ENCODE data around the gene MICAL1.
A peak's percentile ranks its signal among the peaks of the same experiment; 100 is the strongest.

Gene MICAL1

DNA sequence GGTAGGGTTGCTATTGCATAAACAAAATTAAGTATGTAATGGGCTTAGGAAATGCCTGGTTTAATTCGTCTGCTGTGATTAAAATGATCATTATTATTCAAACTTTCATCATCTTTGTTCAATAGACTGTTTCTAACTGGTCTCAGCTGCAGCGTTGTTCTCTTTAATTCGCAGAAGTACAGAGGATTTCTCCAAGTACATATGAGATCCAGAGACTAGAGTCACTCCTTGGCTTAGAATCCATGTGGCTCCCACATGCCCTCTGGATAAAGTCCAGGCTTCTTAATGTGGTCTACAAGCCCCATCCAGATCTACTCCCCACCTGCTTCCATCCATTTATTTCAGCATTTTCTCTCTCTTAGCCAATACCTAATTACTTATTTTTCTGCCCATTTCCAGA, 28.6 kb upstream of the MICAL1 start:
- peaks cover 6% of the 10 kb centered on the region; the same call in 1 of the 2 replicates for H3K4me1 ChIP-seq
- peaks cover 6% of the 10 kb centered on the region; the same call in 1 of the 2 replicates for H3K27me3 ChIP-seq
- no peaks in the 10 kb centered on the region for H3K9me3 ChIP-seq
- TF ChIP-seq, protein P1, sequence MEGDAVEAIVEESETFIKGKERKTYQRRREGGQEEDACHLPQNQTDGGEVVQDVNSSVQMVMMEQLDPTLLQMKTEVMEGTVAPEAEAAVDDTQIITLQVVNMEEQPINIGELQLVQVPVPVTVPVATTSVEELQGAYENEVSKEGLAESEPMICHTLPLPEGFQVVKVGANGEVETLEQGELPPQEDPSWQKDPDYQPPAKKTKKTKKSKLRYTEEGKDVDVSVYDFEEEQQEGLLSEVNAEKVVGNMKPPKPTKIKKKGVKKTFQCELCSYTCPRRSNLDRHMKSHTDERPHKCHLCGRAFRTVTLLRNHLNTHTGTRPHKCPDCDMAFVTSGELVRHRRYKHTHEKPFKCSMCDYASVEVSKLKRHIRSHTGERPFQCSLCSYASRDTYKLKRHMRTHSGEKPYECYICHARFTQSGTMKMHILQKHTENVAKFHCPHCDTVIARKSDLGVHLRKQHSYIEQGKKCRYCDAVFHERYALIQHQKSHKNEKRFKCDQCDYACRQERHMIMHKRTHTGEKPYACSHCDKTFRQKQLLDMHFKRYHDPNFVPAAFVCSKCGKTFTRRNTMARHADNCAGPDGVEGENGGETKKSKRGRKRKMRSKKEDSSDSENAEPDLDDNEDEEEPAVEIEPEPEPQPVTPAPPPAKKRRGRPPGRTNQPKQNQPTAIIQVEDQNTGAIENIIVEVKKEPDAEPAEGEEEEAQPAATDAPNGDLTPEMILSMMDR (IDR thresholded peaks at IDR 0.05; ENCODE audit: low read depth, low read length), result no peak
- no peak overlapping the region for H3K4me3 ChIP-seq (ENCODE audit: low read depth, low read length)
- DNase-seq, result no peak
- H3K36me3 ChIP-seq, result peaks cover 29% of the 10 kb centered on the region

DNA sequence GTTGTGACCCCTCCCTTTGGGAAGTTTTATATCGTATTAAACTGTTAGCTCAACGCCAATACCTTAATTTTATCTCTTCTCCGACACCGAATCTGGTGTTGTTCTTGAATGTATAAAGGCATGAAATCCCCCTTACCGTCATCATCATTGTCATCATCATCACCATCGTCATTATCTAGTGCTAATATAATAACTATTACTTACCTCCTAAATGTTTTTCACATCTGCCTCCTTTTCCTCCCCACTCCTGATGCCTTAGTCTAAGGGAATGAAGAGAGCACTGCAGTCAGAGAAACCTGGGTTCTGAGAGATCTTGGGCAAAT, 28.1 kb upstream of the MICAL1 start:
- no peak for DNase-seq
- TF ChIP-seq, protein P1 (IDR thresholded peaks at IDR 0.05; ENCODE audit: low read depth, low read length), result no peak
- Histone ChIP-seq H3K36me3 (peaks cover 31% of the 10 kb centered on the region), H3K4me1 (peaks cover 6% of the 10 kb centered on the region; the same call in 1 of the 2 replicates), H3K27me3 (peaks cover 6% of the 10 kb centered on the region; the same call in 1 of the 2 replicates), H3K9me3 (no peaks in the 10 kb centered on the region), H3K4me3 (ENCODE audit: low read depth, low read length) (peak overlapping the region; percentile 57)

DNA sequence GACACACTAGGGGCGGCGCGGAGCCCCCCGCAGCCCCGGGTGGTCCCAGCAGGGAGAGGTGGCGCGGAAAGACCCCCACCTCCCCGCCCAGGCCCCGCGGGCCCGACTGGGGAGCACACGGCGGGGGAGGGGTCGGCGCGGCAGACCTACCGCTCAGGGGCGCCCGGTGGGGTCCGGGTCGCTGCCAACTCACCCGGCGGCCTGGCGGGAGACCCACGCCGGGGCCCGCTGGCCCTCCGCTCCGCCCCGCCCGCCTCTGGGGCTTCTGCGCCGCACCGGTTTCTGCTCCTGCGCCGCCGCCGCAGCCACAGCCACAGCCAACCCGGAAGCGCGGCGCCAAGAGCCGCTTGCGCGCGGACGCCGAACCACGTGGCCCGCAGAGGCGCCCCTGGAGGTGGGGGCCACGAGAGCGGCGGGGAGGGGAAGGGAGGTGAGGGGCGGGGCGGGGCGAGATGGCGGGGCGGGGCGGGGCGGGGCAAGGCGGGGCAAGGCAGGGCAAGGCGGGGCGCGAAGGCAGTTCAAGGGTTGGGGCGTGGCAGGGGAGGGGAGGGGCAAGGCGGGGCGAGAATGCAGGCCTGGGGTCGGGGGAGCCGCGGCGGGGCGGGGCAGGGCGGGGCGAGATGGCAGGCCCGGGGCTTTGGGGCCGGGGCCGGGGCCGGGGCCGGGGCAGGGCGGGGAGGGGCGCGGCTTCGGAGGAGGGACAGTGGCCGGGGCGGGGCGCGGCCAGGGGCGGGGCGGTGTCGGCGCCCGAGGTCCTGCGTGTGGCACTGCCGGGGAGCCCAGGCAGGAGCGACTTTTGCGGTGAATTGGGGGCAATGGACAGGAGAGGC, 27.5 kb upstream of the MICAL1 start, which contains the start of gene ZBTB24:
TSS of gene ZBTB24 (minus strand) at position 315 of the 830 bp plus-strand sequence. CDS start 1,193 bp downstream, outside the sequence.
- Histone ChIP-seq H3K36me3 (peaks cover 33% of the 10 kb centered on the region), H3K4me3 (ENCODE audit: low read depth, low read length) (peak within 1 kb of the TSS; percentile 90), H3K27me3 (peaks cover 6% of the 10 kb centered on the region; the same call in 1 of the 2 replicates), H3K9me3 (no peaks in the 10 kb centered on the region), H3K4me1 (peaks cover 6% of the 10 kb centered on the region; the same call in 1 of the 2 replicates)
- DNase-seq, result peak; percentile 98
- TF ChIP-seq, protein P1 (IDR thresholded peaks at IDR 0.05; ENCODE audit: low read depth, low read length), result no peak

DNA sequence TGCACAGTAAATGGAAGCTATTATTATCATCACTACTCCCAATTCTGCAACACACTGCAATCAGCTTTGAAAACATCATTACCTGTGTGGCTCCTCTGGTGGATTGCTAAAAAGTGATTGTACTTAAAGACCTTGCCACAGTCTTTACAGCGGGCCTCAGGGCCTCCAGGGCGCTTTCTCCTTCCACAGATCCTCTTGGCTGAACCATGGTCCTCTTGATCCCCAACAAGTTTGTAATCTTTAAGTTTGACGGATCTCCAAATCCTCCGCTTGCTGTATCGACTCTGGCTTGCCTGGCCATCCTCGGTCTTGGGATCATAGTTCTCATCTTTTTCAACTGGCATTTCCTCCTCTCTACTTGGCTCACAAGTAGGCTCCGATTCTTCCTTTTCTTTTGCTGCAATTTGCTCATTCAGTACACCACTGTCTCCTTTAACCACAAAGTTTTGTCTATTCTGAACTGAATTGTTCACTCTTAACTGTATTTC, 25.5 kb upstream of the MICAL1 start:
- Histone ChIP-seq H3K36me3 (peaks cover 45% of the 10 kb centered on the region), H3K4me3 (ENCODE audit: low read depth, low read length) (no peak overlapping the region; the same call in 1 of the 2 replicates), H3K9me3 (no peaks in the 10 kb centered on the region), H3K4me1 (peaks cover 6% of the 10 kb centered on the region; the same call in 1 of the 2 replicates), H3K27me3 (peaks cover 3% of the 10 kb centered on the region; the same call in 1 of the 2 replicates)
- TF ChIP-seq, protein P1 (IDR thresholded peaks at IDR 0.05; ENCODE audit: low read depth, low read length), result no peak
- DNase-seq, result no peak

DNA sequence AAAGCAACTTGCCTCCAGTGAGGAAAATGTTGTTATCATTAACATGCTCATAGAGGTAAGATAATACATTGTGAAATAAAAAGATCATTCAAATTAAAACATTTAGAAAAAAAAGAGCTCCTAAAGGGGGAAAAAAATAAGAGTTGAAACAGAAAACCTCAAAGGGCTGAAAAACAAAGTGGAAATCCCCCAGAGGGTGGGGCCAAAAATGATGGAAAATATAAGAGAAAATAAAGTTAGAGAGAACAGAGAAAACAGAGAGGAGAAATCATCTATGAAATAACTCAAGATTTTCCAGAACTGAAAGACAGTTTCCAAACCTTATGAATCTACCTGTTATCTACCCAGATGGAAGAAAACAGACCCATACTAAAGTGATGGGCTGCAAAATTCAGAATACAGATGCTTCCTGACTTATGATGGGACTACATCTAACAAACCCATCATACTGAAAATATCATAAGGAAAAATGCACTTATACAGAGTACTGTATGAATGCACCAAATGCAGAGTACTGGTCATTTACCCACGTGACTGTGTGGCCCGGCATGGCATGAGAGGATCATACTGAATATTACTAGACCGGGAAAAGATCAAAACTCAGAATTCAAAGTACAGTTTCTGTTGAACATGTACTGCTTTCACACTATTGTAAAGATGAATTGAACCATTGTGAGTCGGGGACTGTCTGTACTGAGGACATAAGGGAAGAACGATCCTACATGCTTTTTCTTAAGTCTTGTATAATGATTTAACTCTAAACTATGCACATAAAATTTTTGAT, 23.5 kb upstream of the MICAL1 start:
- Histone ChIP-seq H3K4me1 (peaks cover 6% of the 10 kb centered on the region; the same call in 1 of the 2 replicates), H3K36me3 (peaks cover 63% of the 10 kb centered on the region), H3K27me3 (peaks cover 2% of the 10 kb centered on the region; the same call in 1 of the 2 replicates), H3K4me3 (ENCODE audit: low read depth, low read length) (no peak overlapping the region), H3K9me3 (no peaks in the 10 kb centered on the region)
- no peak for DNase-seq
- TF ChIP-seq, protein P1 (IDR thresholded peaks at IDR 0.05; ENCODE audit: low read depth, low read length), result no peak

Data from BE2C (cell line).